Neutrophil (primary cell): ENCODE results near the gene RPS27L.
A peak's percentile ranks its signal among the peaks of the same experiment; 100 is the strongest.

Experiments
- H3K27ac ChIP-seq: fragments of 200-600 bp; sonication (generic); 2 replicates; pipeline ENCODE4 v1.5.1; 2016; ENCODE audit warnings: mild to moderate bottlenecking, moderate library complexity
- H3K27me3 ChIP-seq: fragments of 200-600 bp; sonication (generic); 2 replicates; pipeline ENCODE4 v1.6.0; 2016; ENCODE audit warnings: mild to moderate bottlenecking
- H3K36me3 ChIP-seq: fragments of 200-600 bp; sonication (generic); 2 replicates; pipeline ENCODE4 v1.5.1; 2017
- H3K4me1 ChIP-seq, 2 experiments: fragments of 200-600 bp in 1 of 2; sonication (generic) in 1 of 2; 1 replicate in 1 of 2; 2 replicates in 1 of 2; pipeline versions ENCODE4 v1.5.1 to v1.6.1; 2013 to 2016; ENCODE audit warnings: low read depth in 1 of 2, low read length in 1 of 2, mild to moderate bottlenecking in 1 of 2, moderate library complexity in 1 of 2; ENCODE audit not compliant: control insufficient read depth in 1 of 2, insufficient read depth in 1 of 2
- H3K4me3 ChIP-seq, 2 experiments: fragments of 200-600 bp in 1 of 2; sonication (generic) in 1 of 2; 1 replicate in 1 of 2; 2 replicates in 1 of 2; pipeline ENCODE4 v1.5.1; 2013 to 2016; ENCODE audit warnings: low read depth in 1 of 2, low read length in 1 of 2, mild to moderate bottlenecking in 1 of 2, moderate library complexity in 1 of 2
- H3K9me3 ChIP-seq: fragments of 200-600 bp; sonication (generic); 2 replicates; pipeline ENCODE4 v1.5.1; 2016
- CTCF ChIP-seq: fragments of 200-600 bp; sonication (generic); IDR thresholded peaks from 2 replicates; pipeline ENCODE4 v1.5.1; 2016; ENCODE audit warnings: antibody characterized with exemption

Gene RPS27L

GRCh38 chr15:63157891-63158431 is 684 bp upstream of the RPS27L start:
- H3K27me3 ChIP-seq = no peaks in the 10 kb centered on the region
- peak overlapping the region; percentile 90 for H3K27ac ChIP-seq
- no peaks in the 10 kb centered on the region for H3K9me3 ChIP-seq
- H3K4me3 ChIP-seq = peak overlapping the region; percentile 97 to 98
- peaks cover 13 to 20% of the 10 kb centered on the region in 2 experiments for H3K4me1 ChIP-seq
- TF ChIP-seq CTCF = no peak
- H3K36me3 ChIP-seq = peaks cover 11% of the 10 kb centered on the region

GRCh38 chr15:63156755-63157117 is 541 bp downstream of the RPS27L start:
- peak overlapping the region; percentile 90 for H3K27ac ChIP-seq
- H3K4me1 ChIP-seq = peaks cover 13 to 20% of the 10 kb centered on the region in 2 experiments
- peak overlapping the region; percentile 97 to 98 for H3K4me3 ChIP-seq
- no peaks in the 10 kb centered on the region for H3K9me3 ChIP-seq
- no peaks in the 10 kb centered on the region for H3K27me3 ChIP-seq
- H3K36me3 ChIP-seq = peaks cover 17% of the 10 kb centered on the region
- TF ChIP-seq CTCF = no peak

- Histone ChIP-seq H3K9me3 (no peaks in the 10 kb centered on the region), H3K4me1 (peaks cover 13 to 20% of the 10 kb centered on the region in 2 experiments), H3K27ac (peak overlapping the region; percentile 90)
These were observed 1.1 kb downstream of the RPS27L start for GRCh38 chr15:63156086-63156710.

GRCh38 chr15:63155486-63155885 is 1.8 kb downstream of the RPS27L start:
- H3K4me1 ChIP-seq = peaks cover 13 to 20% of the 10 kb centered on the region in 2 experiments
- peaks cover 24% of the 10 kb centered on the region for H3K36me3 ChIP-seq
- TF ChIP-seq CTCF = no peak
- no peaks in the 10 kb centered on the region for H3K9me3 ChIP-seq
- H3K27me3 ChIP-seq = no peaks in the 10 kb centered on the region
- no peak overlapping the region for H3K27ac ChIP-seq
- no peak overlapping the region for H3K4me3 ChIP-seq

More at GRCh38 chr15:63156086-63156710, 1.1 kb downstream of the RPS27L start:
- Histone ChIP-seq H3K36me3 (peaks cover 22% of the 10 kb centered on the region), H3K27me3 (no peaks in the 10 kb centered on the region), H3K4me3 (peak overlapping the region; percentile 97 to 98)
- TF ChIP-seq CTCF = no peak

- TF ChIP-seq CTCF = no peak
- Histone ChIP-seq H3K27ac (no peak overlapping the region), H3K4me1 (peaks cover 9% of the 10 kb centered on the region in 2 experiments), H3K4me3 (no peak overlapping the region), H3K27me3 (no peaks in the 10 kb centered on the region), H3K9me3 (no peaks in the 10 kb centered on the region), H3K36me3 (peaks cover 36% of the 10 kb centered on the region)
These were observed 5.6 kb downstream of the RPS27L start for GRCh38 chr15:63151665-63152064.
